CD4-positive, alpha-beta T cell (primary cell): ENCODE measurements around the gene NCAPG2. TPM values are rescaled to one million over a fixed set of nuclear protein-coding genes. Genes with fewer than 3 reads are reported as not detected.
A peak's percentile ranks its signal among the peaks of the same experiment; 100 is the strongest.

Experiments
- ATAC-seq: fragments of 200-7000 bp; cut with Tn5 transposase; one replicate; pipeline ENCODE4 v1.10.0; 2022; ENCODE audit warnings: mild to moderate bottlenecking; ENCODE audit not compliant: poor library complexity
- CTCF ChIA-PET: fragments of 350-600 bp; sonication (Branson Sonifier 250); formaldehyde crosslinking; loops from one replicate; lab custom pipeline; 2021; ENCODE audit warnings: antibody characterized with exemption, inconsistent platforms; lab: Charles Lee
- POLR2A ChIA-PET: fragments of 350-600 bp; sonication (Branson Sonifier 250); formaldehyde crosslinking; loops from one replicate; lab custom pipeline; 2021; ENCODE audit warnings: antibody characterized with exemption, inconsistent platforms; lab: Charles Lee
- DNase-seq, 14 experiments: peaks; one replicate each; pipeline ENCODE4 v3.0.0-alpha.2; 2013 to 2020; ENCODE audit warnings: mixed read lengths in 2 of 14
- H3K27ac ChIP-seq, 2 donors: one replicate each; pipeline versions ENCODE4 v1.5.1 to v1.7.0; 2013; ENCODE audit warnings: low read length in 2 of 2, low read depth in 1 of 2, mild to moderate bottlenecking in 1 of 2
- H3K27me3 ChIP-seq, 2 experiments: 1 replicate in 1 of 2; 2 replicates in 1 of 2; pipeline versions ENCODE4 v1.6.1 to v1.7.0; 2013; ENCODE audit warnings: low read length in 2 of 2, control low read depth in 1 of 2, mild to moderate bottlenecking in 1 of 2, moderate library complexity in 1 of 2; ENCODE audit not compliant: insufficient read depth in 2 of 2, control insufficient read depth in 1 of 2
- H3K36me3 ChIP-seq: one replicate; pipeline ENCODE4 v1.6.1; 2013; ENCODE audit warnings: low read length, control low read depth; ENCODE audit not compliant: insufficient read depth
- H3K4me1 ChIP-seq: one replicate; pipeline ENCODE4 v1.6.1; 2013; ENCODE audit warnings: low read length, control low read depth; ENCODE audit not compliant: insufficient read depth
- H3K4me3 ChIP-seq: one replicate; pipeline ENCODE4 v1.5.1; 2013; ENCODE audit warnings: mild to moderate bottlenecking, low read length, moderate library complexity
- H3K9me3 ChIP-seq, 2 experiments: 1 replicate in 1 of 2; 2 replicates in 1 of 2; pipeline versions ENCODE4 v1.6.1 to v1.7.0; 2013; ENCODE audit warnings: low read length in 2 of 2, mild to moderate bottlenecking in 2 of 2, control low read depth in 1 of 2, moderate library complexity in 1 of 2; ENCODE audit not compliant: control insufficient read depth in 1 of 2, insufficient read depth in 1 of 2
- H3K27ac Mint-ChIP-seq: one replicate; pipeline ENCODE4 v1.8.0; 2020; ENCODE audit warnings: mixed read lengths
- H3K27me3 Mint-ChIP-seq: one replicate; pipeline ENCODE4 v1.8.0; 2021; ENCODE audit warnings: mixed read lengths
- H3K36me3 Mint-ChIP-seq: one replicate; pipeline ENCODE4 v1.8.0; 2021; ENCODE audit warnings: low read depth, mixed read lengths
- H3K4me1 Mint-ChIP-seq: one replicate; pipeline ENCODE4 v1.8.0; 2021; ENCODE audit warnings: low read depth, mixed read lengths
- H3K4me3 Mint-ChIP-seq: one replicate; pipeline ENCODE4 v1.8.0; 2020; ENCODE audit warnings: mild to moderate bottlenecking, mixed read lengths
- H3K9me3 Mint-ChIP-seq: one replicate; pipeline ENCODE4 v1.8.0; 2020; ENCODE audit warnings: mixed read lengths
- CTCF ChIP-seq: fragments of 200-600 bp; IDR thresholded peaks from one replicate; pipeline ENCODE4 v1.8.0; 2022; ENCODE audit warnings: antibody characterized with exemption, mild to moderate bottlenecking
- intact Hi-C, 2 experiments: fragments of 100-400 bp; cut with DNase I in 1 of 2; cut with micrococcal nuclease in 1 of 2; formaldehyde crosslinking; loops; one replicate each; pipeline versions ENCODE4 v1.15.1 to v1.9.0; 2023 to 2025; cut with DNase I, micrococcal nuclease
- polyA plus RNA-seq, 2 donors: library from polyadenylated mRNA; unstranded; fragments of 120-200 nt; gene quantifications; one replicate each; pipeline ENCODE4 v1.2.1, GENCODE V29; 2013
- total RNA-seq, 174 experiments: library from RNA in 2 of 174; stranded (reverse) in 2 of 174; gene quantifications; one replicate each; pipeline ENCODE4 v1.2.3 and lab custom pipeline; 2021 to 2026

The NCAPG2 gene
- total RNA-seq (10 to 100 TPM in 1 of 2 experiments, 1 to 10 TPM in 1; 9.9 to 11.8 TPM), total RNA-seq (lab: John Stamatoyannopoulos, UW) (2.1 to 217 (median 13.0) reads per million in 172 experiments)
- 9.5 TPM for polyA plus RNA-seq (2013, experiment 1 of 2)
- polyA plus RNA-seq (2013, experiment 2 of 2): 13.3 TPM

DNA sequence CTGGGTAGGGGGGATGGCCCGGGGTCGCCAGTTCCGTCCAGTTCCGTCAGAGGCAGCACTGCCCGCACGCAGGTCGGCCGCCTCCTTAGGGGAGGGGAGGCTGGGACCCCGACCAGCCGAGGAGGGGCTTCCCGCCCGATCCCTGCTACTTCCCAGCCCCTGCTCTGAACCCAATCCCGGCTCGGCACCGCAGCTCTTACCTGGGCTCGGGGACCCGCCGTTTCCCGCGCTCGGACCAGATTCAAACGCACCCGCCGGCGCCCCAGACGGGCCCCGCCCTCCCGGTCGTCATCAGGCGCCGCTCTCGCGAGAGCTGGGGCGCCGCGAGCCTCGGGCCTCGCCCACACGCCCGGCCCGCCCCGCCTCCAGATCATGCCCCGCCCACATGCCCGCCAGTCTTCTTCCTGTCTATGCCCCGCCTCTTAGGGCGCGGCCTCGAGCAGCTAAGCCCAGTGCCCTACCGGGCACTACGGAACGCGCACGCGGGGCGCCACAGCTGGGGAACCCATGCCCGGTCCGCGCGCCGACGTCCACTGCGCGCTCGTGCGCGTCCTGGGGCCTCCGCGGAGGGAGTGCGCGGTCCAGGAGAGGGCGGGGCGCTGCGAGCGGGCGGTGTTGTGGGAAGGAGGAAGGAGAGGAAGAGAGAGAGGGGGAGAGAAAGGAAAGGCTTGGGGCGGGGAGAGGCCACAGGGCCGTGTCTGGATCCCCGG is at the start of gene NCAPG2:
Gene NCAPG2, minus strand, starts transcription at position 281 of the 710 bp plus-strand sequence. CDS start 2,905 bp downstream, outside the sequence.
- peak; percentile 98 for ATAC-seq
- H3K27ac Mint-ChIP-seq: peak within 1 kb of the TSS; percentile 62
- peaks cover 0 to 10% of the 10 kb centered on the region in 2 experiments for H3K9me3 ChIP-seq
- peaks cover 7% of the 10 kb centered on the region for H3K36me3 Mint-ChIP-seq
- peak within 1 kb of the TSS; percentile 52 to 70 for H3K27ac ChIP-seq
- H3K4me3 ChIP-seq: peak within 1 kb of the TSS; percentile 97
- peak; percentile 97 to 100 (median 98) for DNase-seq
- no peaks in the 10 kb centered on the region for H3K9me3 Mint-ChIP-seq
- POLR2A ChIA-PET: interaction anchor here (0.7 to 1.9 kb wide), 17 partner anchors 9 to 272 kb away, joined by 3 to 13 read pairs (median 4); partner anchors contain the start of genes DYNC2I1 and ESYT2
- no peaks in the 10 kb centered on the region for H3K36me3 ChIP-seq
- intact Hi-C loops: loop anchor here (1.0 to 10.0 kb wide), 5 partner anchors 73 to 1560 kb away; partner anchors contain the start of genes ESYT2 (in 2 of the 2) and DYNC2I1 (in 1 of the 2)
- H3K4me1 ChIP-seq: peaks cover 23% of the 10 kb centered on the region
- CTCF ChIA-PET: interaction anchor here (0.9 to 1.9 kb wide), 3 partner anchors 8 to 125 kb away, joined by 4 to 8 read pairs (median 4); partner anchors contain the start of gene ESYT2
- H3K27me3 ChIP-seq: no peaks in the 10 kb centered on the region
- peak; percentile 16 for TF ChIP-seq CTCF
- no peaks in the 10 kb centered on the region for H3K27me3 Mint-ChIP-seq
- H3K4me3 Mint-ChIP-seq: peak within 1 kb of the TSS; percentile 96
- H3K4me1 Mint-ChIP-seq: peaks cover 24% of the 10 kb centered on the region

- ChIA-PET CTCF (interaction anchor here (1.3 kb wide), 1 partner anchor 17 kb away, joined by 3 read pairs; no protein-coding TSS in a partner anchor), POLR2A (no interaction called here)
- Mint-ChIP-seq H3K27me3 (no peaks in the 10 kb centered on the region), H3K4me3 (no peak overlapping the region), H3K36me3 (peaks cover 81% of the 10 kb centered on the region), H3K4me1 (no peaks in the 10 kb centered on the region), H3K9me3 (no peaks in the 10 kb centered on the region), H3K27ac (no peak overlapping the region)
- intact Hi-C loops: no loop called here
- no peaks in the 10 kb centered on the region for H3K9me3 ChIP-seq
- no peaks in the 10 kb centered on the region for H3K4me1 ChIP-seq
- H3K27me3 ChIP-seq: no peaks in the 10 kb centered on the region
- DNase-seq (no peak), ATAC-seq (no peak)
- H3K27ac ChIP-seq: no peak overlapping the region
- H3K4me3 ChIP-seq: no peak overlapping the region
- TF ChIP-seq CTCF: no peak
- peaks cover 63% of the 10 kb centered on the region for H3K36me3 ChIP-seq
Observed at GRCh38 chr7:158753900-158754299, 49.3 kb upstream of the NCAPG2 start.

- H3K4me3 Mint-ChIP-seq: no peak overlapping the region
- ChIA-PET POLR2A (no interaction called here), CTCF (interaction anchor here (0.9 to 1.0 kb wide), 2 partner anchors 21 to 225 kb away, joined by 3 read pairs; no protein-coding TSS in a partner anchor)
- H3K4me1 Mint-ChIP-seq: no peaks in the 10 kb centered on the region
- no peak for DNase-seq
- Histone ChIP-seq H3K27ac (peak overlapping the region in 1 of 2 donors; percentile 25), H3K36me3 (peaks cover 63% of the 10 kb centered on the region), H3K27me3 (no peaks in the 10 kb centered on the region), H3K9me3 (no peaks in the 10 kb centered on the region), H3K4me3 (no peak overlapping the region), H3K4me1 (no peaks in the 10 kb centered on the region)
- H3K27me3 Mint-ChIP-seq: no peaks in the 10 kb centered on the region
- no peak for ATAC-seq
- no peak overlapping the region for H3K27ac Mint-ChIP-seq
- intact Hi-C loops: no loop called here
- TF ChIP-seq CTCF: no peak
- H3K36me3 Mint-ChIP-seq: peaks cover 82% of the 10 kb centered on the region
- no peaks in the 10 kb centered on the region for H3K9me3 Mint-ChIP-seq
Observed at GRCh38 chr7:158751751-158752150, 47.1 kb upstream of the NCAPG2 start.
